Measurements from ENCODE around the gene PPEF2.
"Not testable (repeated sequence)": the region's sequence is repeated elsewhere in the genome, so short reads cannot be mapped to it uniquely, and the experiment has no call there.

PPEF2 gene

GRCh38 chr4:75858721-75859120 lies 43.5 kb downstream of the PPEF2 start:
- no peak overlapping the region for H3K4me3 ChIP-seq (ENCODE audit: low read depth, low read length)
- no peak for DNase-seq (ENCODE audit: low read depth)
- no peak for TF ChIP-seq CTCF (IDR thresholded peaks at IDR 0.05; ENCODE audit: control insufficient read depth, extremely low read depth, insufficient read depth)

- H3K4me3 ChIP-seq (ENCODE audit: low read depth, low read length), result no peak overlapping the region
- no peak for DNase-seq (ENCODE audit: low read depth)
- TF ChIP-seq CTCF (IDR thresholded peaks at IDR 0.05; ENCODE audit: control insufficient read depth, extremely low read depth, insufficient read depth), result no peak
Measured at GRCh38 chr4:75849461-75849860, 52.8 kb downstream of the PPEF2 start.

GRCh38 chr4:75848891-75849290 lies 53.4 kb downstream of the PPEF2 start:
- DNase-seq (ENCODE audit: low read depth), result no peak
- TF ChIP-seq CTCF (IDR thresholded peaks at IDR 0.05; ENCODE audit: control insufficient read depth, extremely low read depth, insufficient read depth), result no peak
- H3K4me3 ChIP-seq (ENCODE audit: low read depth, low read length), result no peak overlapping the region

GRCh38 chr4:75848171-75848760 lies 54.0 kb downstream of the PPEF2 start:
- DNase-seq (ENCODE audit: low read depth), result peak; percentile 73
- peak; percentile 76 for TF ChIP-seq CTCF (IDR thresholded peaks at IDR 0.05; ENCODE audit: control insufficient read depth, extremely low read depth, insufficient read depth)
- H3K4me3 ChIP-seq (ENCODE audit: low read depth, low read length), result not testable (repeated sequence)

GRCh38 chr4:75845992-75846391 lies 56.3 kb downstream of the PPEF2 start:
- no peak for TF ChIP-seq CTCF (IDR thresholded peaks at IDR 0.05; ENCODE audit: control insufficient read depth, extremely low read depth, insufficient read depth)
- DNase-seq (ENCODE audit: low read depth), result no peak
- H3K4me3 ChIP-seq (ENCODE audit: low read depth, low read length), result no peak overlapping the region

- H3K4me3 ChIP-seq (ENCODE audit: low read depth, low read length), result no peak overlapping the region
- DNase-seq (ENCODE audit: low read depth), result no peak
- TF ChIP-seq CTCF (IDR thresholded peaks at IDR 0.05; ENCODE audit: control insufficient read depth, extremely low read depth, insufficient read depth), result no peak
Measured at GRCh38 chr4:75844151-75844662, 58.0 kb downstream of the PPEF2 start.

GRCh38 chr4:75843596-75843995 lies 58.7 kb downstream of the PPEF2 start:
- no peak for DNase-seq (ENCODE audit: low read depth)
- H3K4me3 ChIP-seq (ENCODE audit: low read depth, low read length), result no peak overlapping the region
- no peak for TF ChIP-seq CTCF (IDR thresholded peaks at IDR 0.05; ENCODE audit: control insufficient read depth, extremely low read depth, insufficient read depth)

Measured in LNCaP clone FGC (cell line).